GM11168 (cell line): ENCODE results near the gene CASKIN1.

Experiments used
- in situ Hi-C: fragments of 300-500 bp; cut with MboI; formaldehyde crosslinking; loops from one replicate; pipeline ENCODE4 v1.12.0; 2022; ENCODE audit warnings: low sequenced_read_pairs; ENCODE audit not compliant: unreplicated experiment

CASKIN1 gene

DNA sequence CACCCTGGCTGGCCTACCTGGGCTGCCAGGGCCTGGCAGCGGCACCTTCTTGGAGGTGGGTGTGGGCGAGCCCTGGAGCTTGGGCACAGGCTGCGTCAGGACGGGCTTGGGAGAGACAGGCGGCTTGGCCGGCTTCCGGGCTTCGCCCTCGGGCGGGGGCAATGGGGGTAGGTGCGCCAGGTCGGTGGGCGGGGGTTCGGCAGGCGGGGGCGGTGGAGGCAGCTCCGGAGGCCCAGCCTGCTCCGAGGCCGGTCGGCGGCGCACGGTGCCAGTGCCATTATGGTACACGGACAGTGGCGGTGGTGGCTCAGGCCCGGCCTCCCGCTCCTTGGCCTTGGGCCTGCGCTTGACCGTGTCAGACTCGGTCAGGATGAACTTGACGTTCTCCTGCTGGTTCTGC is 16.8 kb downstream of the CASKIN1 start:
- in situ Hi-C loops = no loop called here

DNA sequence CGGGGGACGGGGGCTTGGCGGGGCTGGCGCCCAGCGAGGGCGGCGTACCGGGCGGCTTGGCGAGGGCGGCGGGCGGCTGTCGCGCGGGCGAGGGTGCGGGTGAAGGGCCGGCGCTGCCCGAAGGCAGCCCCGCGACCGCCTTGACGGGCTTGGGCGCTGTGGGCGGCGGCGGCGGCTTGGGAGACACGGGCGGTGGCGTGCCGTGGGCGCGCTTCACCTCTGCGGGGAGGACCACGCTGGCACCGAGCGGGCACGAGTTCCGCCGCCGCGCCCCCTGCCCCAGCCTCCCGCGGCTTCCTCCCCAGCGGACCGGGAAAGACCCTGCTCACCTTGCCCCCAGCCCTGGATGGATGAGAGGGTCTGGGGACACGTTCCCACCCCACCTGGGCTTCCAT is 17.3 kb downstream of the CASKIN1 start:
- in situ Hi-C loops = no loop called here

DNA sequence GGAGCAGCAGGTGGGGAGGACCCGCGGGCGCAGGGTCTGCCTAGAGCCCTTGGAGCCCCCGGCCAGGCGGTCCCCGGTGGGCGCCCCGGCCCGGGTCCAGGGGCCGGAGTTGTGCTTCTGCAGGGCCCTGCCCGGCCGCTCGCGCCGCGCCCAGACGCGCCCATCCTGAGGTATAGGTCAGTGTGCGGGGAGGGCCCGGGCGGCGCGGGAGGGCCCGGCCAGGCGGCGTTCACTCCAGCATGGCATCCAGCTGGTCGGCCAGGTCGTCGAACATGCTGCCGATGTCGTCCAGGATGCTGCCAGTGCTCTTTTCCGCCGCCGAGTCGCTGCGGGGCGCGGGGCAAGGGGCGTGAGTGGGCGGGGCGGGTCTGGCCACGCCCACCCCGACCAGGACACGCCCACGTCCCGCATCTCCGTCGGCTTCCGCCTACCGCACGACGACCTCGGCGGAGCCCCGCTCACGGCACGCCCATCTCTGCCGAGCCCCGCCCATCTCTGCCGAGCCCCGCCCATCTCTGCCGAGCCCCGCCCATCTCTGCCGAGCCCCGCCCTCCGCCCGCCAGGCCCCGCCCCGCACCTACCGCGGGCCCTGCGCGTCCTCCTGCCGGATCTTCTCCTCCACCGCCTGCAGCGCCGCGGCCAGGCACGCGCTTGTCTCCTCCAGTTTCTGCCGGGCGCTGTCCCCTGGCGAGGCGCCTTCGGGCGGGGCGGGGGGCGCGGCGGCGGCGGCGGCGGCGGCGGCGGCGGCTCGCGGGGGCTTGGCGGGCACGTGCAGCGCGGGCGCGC is 17.9 kb downstream of the CASKIN1 start:
- in situ Hi-C loops = no loop called here

DNA sequence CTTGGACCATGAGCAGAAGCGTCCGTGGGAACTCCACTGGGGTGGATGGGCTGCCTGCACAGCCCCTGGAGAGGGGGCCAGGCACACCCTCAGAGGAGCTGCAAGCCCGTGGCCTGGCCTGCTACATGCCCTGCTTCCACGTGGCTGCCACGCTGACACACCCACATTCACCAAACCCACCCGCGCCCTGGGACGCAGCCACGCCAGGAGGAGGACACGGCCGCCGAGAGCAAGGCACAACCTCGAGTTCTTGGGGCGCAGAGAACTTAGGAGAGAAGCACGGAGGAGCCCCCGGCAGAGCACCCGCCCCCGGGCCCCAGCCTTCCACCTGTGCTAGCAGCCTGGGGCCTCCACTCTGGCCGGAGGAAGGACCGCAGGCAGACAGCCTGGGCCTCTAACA is 18.8 kb downstream of the CASKIN1 start:
- in situ Hi-C loops = no loop called here

DNA sequence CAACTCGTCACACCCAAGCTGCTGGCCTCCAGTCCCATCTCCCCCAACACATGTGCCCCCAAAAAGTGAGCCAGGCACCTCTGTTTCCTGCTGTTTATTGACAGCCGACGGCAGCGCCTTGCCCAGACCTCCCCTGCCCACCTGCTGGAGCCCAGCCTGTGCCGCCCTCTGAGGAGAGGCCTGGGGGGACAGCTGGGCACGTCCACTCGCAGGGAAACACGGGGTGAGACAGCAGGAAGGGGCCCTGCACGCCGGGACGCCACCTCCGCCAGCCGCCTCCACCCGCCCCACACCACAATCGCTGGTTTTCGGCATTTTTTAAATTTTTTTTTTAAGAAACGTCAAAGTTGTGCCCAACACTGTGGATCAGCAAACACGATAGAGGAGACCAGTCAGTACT is 19.3 kb downstream of the CASKIN1 start:
- in situ Hi-C loops = no loop called here

DNA sequence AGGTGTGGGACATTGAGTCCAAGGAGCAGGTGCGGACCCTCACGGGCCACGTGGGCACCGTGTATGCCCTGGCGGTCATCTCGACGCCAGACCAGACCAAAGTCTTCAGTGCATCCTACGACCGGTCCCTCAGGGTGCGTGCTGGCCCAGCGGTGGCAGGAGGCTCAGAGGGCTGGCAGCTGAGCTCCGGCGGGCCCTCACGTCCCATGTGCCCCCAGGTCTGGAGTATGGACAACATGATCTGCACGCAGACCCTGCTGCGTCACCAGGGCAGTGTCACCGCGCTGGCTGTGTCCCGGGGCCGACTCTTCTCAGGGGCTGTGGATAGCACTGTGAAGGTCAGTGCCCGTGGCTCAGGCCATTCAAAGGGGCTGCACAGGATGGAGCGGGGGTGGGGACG is 20.4 kb downstream of the CASKIN1 start:
- in situ Hi-C loops = no loop called here

DNA sequence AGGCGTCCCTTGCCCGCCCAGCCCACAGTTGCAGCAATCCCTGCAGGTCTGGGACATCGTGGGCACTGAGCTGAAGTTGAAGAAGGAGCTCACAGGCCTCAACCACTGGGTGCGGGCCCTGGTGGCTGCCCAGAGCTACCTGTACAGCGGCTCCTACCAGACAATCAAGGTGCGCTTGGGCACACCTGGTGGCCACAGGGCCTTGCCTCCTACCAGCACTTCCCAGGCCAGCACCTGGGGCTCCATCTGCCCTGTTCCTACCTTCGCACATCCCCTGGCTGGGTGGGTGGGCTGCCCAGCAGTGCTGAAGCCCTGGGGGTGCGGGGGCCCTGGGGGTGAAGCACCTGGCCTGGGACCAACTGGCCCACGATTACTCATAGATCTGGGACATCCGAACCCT is 21.0 kb downstream of the CASKIN1 start:
- in situ Hi-C loops = no loop called here

DNA sequence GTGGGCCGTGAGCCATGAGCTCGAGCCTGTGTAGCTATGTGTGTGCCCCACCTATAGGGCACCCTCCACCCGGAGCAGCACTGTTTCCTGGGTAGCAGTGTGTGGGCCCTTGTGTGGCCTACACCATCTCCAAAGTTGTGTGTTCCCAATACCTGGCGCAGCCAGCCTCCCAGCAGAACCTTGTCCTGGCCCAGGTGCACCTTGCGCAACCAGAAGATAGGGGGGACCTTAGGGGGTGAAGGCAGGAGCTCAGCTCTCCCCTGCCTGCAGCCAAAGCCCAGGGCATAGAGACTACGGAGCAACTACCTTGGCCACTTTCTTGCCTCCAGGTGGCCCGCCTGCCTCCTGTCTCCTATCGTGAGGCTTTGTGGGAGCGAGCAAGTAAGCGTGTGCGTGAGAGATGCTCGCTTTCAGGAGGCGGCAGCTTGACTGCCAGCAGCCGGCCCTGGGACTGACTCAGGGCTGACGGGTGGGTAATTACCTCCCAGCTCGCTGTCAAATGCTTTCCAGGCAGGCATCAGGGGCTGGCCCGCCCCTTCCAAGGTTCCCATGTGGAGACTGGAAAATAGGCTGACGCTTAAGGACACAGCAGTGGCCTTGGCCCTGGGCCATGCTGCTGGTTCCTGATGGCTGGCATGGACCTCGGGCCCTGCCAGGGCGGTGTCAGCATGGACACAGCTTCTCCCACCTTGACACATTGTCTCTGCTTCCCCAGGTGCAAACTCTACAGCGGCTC is 21.8 kb downstream of the CASKIN1 start:
- in situ Hi-C loops = no loop called here

DNA sequence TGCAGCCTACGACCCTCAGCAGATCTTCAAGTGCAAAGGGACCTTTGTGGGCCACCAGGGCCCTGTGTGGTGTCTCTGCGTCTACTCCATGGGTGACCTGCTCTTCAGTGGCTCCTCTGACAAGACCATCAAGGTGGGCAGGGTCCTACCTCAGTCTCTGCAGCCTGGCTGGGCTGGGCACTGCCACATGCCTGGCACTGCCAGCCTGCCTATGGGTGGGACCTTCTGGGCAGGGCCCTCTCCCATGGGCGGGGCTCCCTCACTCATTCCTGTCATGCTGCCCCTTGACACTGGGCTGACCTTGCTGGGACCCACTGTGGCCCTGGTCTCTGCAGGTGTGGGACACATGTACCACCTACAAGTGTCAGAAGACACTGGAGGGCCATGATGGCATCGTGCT is 22.5 kb downstream of the CASKIN1 start:
- in situ Hi-C loops = no loop called here

DNA sequence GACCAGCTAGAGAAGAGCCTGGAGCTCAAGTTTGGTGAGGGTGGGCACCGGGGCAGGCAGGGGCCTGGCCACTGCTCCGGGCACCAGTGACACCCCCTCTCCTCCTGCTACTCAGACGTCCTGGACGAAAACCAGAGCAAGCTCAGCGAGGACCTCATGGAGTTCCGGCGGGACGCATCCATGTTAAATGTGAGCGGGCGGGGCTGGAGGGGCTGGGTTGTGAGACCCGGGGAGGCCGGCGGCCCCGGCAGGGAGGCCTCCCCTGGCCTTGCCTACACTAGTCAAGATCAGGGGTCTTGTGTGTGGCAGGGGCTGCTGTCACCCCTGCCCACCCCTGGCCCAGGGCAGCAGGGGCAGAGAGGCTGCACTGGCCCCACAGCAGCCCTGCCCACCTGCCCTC is 23.0 kb downstream of the CASKIN1 start:
- in situ Hi-C loops = no loop called here

DNA sequence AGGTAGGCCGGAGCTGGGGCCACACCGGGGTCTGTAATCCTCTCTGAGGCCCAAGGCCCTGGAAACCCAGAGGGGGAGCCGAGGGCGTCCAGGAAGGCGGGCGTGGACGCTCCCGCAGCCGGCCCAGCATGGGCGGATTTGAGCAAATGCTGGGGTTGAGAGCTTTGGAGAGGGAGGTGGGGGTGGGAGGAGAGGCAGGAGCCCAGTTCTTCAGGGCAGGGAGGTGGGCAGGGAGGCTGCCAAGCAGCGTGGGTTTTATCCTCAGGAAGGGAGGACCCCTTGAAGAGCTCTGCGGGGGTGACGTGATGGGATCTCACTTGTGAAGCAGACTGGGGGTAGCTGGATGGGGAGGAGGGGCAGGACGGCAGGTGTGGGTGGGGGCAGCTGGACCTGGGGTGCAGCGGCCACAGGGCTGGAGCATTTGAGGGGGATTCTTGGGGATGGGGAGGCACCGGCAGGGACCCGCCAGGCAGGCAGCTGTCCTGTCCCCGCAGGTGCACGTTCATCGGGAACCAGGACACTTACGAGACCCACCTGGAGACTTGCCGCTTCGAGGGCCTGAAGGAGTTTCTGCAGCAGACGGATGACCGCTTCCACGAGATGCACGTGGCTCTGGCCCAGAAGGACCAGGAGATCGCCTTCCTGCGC is 23.6 kb downstream of the CASKIN1 start:
- in situ Hi-C loops = no loop called here

DNA sequence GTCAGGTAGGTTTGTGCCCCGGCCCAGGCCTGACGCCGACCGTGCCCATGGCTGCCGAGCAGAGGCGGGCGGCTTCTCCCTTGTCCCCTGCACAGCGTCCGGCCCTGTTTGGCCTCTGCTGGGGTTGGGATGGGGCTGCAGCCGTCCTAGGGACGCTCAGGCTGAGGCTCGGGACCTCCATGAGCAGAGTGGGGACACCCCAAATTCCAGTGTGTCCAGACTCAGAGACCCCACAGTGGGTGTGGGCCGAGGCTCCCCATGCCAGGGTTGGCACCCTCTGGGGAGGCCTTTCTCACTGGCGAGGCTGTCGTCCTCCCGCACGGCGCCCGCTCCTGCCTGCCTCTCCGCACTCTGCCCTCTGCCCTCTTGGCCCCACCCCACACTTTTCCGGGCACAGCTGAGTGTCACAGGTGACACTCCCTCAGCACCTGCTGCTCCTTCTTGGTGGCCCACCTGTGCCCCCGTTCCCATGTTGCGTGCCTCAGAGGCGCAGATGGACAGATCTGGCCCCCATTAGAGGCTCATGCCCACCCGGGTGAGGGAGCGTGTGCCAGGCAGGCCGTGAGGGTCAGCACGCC is 24.7 kb downstream of the CASKIN1 start:
- in situ Hi-C loops = no loop called here

DNA sequence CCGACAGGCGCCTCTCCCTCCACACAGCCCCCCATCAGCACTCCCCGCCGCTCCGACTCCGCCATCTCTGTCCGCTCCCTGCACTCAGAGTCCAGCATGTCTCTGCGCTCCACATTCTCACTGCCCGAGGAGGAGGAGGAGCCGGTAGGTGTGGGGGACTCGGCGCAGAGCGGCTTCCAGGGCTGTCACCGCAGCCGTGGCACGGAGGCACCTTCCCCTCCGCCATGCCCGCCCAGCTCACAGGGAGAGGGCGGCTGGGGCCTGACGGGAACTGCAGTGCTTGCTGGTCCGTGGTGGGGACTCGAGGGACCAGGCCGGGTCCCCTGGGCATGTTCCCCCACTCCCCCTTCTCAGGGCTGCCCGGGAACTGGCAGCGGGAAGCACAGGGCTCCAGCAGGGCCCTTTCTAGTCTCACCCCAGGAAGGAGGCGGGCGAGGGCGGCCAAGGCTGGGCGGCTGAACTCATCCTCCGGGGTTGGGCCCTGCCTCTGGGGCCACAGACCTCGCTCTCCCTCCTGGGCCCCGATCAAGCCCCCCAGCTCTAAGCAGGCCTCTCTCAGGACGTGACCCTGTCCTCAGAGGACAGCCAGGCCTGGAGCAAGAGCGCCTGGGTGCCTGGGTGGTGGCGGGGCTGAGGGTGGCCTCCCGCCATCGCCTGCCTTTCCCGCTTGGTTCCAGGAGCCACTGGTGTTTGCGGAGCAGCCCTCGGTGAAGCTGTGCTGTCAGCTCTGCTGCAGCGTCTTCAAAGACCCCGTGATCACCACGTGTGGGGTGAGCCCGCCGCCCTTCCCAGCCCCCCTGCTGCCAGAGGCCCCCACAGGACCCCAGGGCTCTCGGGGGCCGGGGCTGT is 25.6 kb downstream of the CASKIN1 start:
- in situ Hi-C loops = no loop called here

DNA sequence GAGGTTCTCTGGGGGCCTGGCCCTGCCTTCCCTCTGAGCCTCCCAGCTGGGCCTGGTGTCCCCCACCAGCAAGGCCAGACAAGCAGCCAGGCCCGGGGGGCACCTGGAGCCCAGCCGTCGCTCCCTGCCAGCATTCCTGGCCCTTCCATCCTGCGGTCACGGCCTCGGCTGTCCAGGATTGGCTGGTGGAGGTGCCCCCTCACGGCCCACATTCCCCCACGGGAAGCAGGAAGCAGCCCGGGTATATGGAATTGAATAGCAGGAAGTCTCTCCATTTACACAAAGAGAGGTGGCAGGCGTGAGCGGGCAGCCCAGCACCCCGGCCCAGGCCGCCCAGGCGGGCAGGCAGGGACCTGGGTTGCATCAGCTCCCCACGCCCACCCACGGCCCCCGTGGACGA is 26.3 kb downstream of the CASKIN1 start:
- in situ Hi-C loops = no loop called here

DNA sequence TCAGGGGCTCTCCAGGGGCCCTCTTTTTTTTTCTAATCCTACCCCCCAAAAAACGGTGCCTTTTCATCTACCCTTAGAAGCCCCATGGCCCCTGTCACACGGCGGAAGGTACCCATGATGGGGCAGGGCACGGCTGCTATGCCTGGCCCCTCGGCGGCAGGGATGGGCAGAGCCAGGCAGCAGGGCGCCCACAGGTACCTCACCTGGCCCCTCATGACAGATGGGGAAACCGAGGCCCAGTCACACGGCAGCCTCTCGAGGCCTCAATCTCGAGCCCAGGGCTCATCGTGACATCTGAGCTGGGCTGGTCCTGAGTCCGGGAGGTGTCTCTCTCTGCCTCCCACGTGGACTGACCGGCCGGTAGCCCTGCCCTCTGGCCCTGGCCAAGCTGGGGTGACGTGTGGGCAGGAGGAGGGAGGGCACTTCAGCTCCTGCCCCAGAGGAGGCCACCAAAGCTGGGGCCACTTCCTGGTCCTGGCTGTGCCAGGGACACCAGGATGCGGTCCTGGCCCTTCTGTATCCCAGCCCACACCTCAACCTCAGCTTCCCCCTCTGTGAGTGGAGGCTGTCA is 29.3 kb downstream of the CASKIN1 start:
- in situ Hi-C loops = no loop called here

DNA sequence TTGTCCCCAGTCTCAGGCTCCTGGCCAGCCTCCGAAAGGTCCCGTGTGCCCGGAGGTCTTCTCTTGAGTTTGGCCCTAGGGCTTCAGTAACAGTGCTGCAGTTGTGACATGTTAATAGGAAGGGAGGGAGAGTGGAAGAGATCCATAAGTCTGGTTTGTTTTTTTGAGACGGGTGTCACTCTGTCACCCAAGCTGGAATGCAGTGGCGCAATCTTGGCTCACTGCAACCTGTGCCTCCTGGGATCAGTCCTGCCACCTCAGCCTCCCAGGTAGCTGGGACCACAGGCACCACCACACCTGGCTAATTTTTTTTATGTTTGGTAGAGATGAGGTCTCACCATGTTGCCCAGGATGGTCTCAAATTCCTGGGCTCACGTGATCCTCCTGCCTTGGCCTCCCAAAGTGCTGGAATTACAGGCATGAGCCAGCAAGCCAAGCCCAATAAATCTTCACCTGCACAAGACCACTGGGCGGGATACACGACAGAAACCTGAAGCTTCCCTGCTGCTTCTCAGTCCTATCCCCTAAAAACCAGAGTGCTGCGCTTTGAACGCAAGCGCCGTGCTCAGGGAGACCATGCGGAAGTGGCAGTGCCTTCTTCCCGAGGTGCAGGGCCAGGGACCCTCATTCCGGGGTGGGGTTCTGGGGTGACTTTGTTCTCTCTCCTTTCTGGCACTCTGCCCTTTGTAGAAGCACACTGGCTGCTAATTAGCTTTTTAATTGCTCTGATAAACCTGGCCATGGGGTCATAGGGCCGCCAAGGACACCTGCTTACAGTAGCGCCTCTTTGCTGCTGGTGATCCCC is 29.9 kb downstream of the CASKIN1 start:
- in situ Hi-C loops = no loop called here

DNA sequence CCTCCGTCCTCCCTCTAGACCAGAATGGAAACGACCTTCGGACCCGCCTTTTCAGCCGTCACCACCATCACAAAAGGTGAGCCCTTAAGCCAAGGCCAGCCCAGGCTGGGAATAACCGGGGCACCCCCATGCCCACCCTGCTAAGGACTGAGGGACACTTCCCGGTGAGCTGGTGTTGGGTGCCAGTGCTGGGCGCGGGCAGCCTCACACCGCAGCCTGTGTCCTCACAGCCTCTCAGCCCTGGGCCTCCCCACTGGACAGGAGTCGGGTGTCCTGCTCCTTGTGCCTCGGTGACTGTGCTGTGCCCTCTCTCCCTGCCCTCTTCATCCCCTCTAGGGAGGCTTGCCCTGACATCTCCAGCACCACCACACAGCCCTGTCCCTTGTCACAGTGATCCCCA is 30.5 kb downstream of the CASKIN1 start:
- in situ Hi-C loops = no loop called here

DNA sequence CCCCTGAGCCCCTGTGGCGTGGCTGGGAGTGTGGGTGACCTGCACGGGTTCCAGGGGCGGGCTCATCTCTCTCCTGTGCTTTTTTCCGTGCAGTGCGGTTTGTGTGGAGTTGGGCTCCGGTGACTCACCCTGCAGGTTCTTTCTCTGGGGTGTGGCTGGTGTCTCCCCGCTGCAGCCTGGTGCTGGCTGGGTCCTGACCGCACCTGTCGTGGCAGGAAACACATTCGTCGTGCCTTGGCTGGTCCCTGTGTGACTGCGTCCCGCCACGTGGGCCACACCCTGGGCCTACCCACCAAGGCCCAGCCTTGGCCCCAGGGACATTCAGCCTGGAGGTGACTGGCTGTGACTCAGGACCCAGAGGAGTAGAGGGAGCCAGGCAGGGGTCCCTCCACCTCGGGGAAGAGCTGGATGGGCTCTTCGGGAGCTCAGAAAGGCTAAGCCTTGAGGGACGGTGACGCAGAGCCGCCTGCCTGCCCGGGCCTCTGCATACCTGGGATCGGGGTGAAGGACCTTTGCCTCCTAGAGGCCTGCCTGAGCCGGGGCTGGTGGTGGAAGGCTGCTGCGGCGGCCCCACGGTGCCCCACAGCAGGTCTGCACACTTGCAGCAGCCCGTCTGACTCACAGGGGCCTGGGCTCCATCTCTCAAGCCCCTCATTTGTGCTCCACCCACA is 33.1 kb downstream of the CASKIN1 start:
- in situ Hi-C loops = no loop called here
